ENCODE measurements around the gene SPRED2.

DNA sequence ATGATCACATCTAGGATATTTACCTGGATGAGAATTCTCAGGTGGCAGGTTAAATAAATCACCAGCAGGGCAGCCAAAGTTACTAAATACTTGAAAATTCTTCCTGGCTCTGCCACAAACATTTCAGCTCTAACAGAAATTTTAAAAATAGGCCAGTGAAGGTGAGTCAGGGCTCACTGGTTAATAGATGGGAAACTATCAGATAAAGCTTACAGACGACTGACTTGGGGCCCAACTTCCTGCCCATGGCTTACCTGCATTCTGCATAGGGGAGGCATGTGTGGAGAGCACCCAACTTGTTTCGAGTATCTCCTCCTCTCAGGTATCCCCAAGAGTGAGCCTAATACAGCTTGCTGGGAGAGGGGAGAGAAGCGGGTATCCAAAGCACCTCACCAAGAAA lies 57.8 kb downstream of the SPRED2 start:
- TF ChIP-seq, protein P1, sequence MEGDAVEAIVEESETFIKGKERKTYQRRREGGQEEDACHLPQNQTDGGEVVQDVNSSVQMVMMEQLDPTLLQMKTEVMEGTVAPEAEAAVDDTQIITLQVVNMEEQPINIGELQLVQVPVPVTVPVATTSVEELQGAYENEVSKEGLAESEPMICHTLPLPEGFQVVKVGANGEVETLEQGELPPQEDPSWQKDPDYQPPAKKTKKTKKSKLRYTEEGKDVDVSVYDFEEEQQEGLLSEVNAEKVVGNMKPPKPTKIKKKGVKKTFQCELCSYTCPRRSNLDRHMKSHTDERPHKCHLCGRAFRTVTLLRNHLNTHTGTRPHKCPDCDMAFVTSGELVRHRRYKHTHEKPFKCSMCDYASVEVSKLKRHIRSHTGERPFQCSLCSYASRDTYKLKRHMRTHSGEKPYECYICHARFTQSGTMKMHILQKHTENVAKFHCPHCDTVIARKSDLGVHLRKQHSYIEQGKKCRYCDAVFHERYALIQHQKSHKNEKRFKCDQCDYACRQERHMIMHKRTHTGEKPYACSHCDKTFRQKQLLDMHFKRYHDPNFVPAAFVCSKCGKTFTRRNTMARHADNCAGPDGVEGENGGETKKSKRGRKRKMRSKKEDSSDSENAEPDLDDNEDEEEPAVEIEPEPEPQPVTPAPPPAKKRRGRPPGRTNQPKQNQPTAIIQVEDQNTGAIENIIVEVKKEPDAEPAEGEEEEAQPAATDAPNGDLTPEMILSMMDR (IDR thresholded peaks at IDR 0.05; ENCODE audit: low read depth, low read length) = no peak
- TF ChIP-seq EZH2phosphoT487 (IDR thresholded peaks at IDR 0.05; ENCODE audit: low read depth) = no peak
